ENCODE results near the gene SAFB.
A peak's percentile ranks its signal among the peaks of the same experiment; 100 is the strongest.

Gene SAFB

DNA sequence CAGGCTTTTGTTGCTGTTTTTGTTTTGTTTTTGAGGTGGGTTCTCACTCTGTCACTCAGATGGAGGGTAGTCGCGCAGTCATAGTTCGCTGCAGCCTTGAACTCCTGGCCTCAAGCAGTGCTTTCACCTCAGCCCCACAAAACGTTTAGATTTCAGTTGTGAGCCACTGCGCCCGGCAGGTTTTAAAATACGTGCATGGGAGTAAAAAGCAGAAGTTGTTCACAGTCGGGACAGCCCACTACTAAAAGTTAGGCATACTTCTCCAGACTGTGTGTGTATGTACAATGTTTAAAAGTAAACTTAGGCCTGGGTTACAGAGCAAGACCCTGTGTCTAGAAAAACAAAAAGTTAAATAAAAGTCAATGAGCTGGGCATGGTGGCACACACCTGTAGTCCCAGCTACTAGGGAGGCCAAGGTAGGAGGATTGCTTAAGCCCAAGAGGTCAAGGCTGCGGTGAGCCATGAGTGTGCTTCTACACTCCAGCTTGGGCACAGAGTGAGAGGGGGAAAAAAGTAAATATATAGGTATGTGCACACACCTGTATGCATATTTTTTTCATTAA is 6.1 kb downstream of the SAFB start:
- DNase-seq: peak; percentile 47 to 58

DNA sequence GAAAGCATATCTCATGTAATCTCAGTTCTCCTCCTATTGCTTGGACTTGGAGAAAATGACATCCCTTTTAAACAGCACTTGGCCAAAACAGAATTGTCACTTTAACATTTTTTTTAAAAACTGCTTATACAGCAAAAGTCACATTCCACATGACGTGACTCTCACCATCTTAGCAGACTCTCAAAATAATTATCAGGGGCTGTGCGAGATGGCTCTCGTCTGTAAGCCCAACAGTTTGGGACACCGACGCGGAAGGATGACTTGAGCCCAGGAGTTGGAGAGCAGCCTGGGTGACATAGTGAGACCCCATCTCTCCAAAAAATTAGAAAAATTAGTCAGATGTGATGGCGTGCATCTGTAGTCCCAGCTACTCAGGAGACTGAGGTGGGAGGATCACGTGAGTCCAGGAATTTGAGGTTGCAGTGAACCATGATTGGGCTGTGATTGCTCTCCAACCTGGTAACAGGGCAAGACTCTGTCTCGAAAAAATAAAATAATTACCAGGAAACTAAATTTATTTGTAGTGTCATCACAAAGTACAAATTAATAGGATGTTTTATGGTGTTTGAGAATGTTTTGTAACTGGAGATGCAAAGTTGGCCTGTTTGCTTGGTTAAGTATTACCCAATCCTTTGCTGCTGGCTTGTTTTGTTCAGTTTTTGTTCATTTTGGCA is 8.8 kb downstream of the SAFB start:
- DNase-seq: no peak

DNA sequence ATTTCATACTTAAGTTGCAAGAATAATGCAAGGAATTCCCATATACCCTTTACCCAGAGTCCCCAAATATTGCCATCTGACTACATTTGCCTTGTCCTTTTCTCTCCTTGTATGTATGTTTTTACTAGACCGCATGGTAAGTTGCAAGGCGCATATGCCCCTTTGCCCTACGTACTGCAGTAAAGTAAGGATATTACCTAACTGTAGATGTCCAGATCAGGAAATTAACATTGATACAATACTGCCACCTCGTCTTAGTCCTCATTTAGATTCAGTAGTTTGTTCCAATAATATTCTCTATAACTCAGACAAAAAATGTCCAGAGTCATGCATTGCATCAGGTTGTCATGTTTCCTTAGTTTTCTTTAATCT is 9.3 kb downstream of the SAFB start:
- DNase-seq: no peak

DNA sequence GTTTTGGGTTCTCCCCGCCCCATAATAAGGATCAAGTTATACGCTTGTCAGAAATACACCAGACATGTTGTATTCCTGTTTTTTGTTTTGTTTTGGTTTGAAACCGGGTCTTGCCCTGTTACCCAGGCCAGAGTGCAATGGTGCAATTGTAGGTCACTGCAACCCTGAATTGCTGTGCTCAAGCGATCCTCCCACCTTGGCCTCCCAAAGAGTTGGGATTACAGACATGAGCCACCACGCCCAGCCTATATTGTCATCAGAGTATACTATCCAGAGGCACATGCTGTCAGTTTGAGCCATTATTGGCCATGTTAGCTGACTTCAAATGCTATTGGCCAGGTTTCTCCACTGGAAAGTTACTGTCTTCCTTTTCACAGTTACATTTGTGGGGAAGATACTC is 9.8 kb downstream of the SAFB start:
- peak in 1 of 2 donors; percentile 31 for DNase-seq

DNA sequence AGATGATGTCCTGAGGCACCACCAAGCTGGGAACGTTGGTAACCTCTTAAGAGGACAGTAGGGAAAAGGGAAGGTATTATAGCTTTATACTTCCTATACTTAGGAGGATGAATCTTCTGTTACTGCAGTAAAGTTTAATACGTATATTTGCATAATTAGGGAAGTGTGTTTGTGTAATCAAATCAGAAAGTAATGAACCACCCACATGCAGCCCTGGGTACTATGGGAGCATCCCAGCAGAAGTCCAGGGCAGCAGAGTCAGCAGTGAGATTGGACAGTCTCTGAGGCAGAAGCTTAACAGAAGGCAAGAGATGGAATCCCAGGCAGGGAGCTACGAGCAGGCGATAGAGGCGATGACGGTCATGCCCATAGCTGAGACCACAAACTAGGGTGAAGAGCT is 12.5 kb downstream of the SAFB start:
- DNase-seq: peak; percentile 45 to 47

DNA sequence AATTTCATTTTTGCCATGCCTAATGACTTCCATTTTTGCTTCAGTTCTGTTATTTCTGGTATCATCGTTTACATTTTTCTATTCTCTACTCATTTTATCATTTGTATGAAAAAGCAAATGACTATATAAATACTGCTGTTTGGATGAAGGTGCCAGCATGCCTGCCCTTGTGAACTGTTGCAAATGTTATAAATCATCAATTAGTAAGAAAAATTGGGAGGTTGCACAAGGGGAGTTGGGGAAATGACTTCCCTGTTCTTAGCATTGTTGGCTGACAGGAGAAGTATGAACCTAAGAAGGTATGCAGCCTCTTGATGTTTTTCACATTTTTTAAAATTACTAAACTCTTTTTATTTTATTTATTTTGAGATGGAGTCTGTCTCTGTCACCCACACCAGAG is 15.1 kb downstream of the SAFB start:
- DNase-seq: no peak

DNA sequence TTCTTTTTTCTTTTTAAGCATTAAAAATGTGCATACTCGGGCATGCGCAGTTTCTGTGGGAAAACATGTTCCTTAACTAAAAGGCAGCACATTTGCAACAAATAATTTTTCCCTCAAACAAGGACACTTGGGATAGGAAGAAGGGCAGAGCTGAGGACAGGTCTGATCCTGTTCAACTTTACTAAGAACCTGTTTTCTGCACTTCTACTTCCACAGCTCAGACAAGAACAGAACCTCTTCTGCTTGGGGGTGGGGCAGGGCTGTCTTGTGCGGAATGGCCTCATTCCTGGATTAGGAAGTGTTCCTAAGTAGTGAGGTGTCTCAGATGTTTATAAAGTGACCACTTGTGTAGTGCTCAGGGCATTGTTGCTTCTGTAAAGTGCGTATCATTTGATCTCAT is 18.3 kb downstream of the SAFB start:
- DNase-seq: no peak

DNA sequence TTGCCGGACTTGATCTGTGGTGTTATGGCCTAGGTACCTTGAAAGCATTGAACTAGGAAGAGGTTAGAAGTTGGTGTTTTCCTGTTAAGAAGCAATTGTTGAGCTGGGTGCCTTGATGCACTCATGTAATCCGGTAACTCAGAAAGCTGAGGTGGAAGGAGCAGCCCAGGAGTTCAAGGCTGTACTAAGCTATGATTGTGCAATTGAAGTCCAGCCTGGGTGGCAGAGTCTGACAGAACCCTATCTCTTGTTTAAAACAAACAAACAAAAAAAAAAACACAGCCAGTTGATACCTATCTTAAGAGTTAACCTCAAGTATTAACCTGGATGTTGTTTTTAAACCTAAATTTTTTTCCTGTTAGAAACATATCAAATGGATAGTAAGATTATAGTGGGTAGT is 19.3 kb downstream of the SAFB start:
- no peak for DNase-seq

DNA sequence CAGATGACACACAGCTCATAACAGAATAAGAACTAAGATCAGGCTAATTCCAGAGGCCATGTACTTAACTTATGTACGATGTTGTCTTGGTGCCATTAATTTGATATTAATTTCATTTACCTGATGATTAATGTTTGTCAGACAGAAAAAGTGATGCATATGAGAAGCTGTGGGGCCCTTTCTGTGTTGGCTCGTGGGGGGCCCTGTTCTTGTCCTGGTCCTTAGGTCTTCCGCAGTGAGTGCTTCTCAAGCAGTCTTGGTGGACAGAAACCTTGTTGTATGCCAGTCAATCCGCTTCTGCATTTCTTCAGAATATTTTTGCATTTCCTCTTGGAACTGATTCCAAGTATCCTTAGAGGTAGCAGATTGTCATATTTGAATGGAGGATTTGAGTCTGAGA is 20.2 kb downstream of the SAFB start:
- no peak for DNase-seq

DNA sequence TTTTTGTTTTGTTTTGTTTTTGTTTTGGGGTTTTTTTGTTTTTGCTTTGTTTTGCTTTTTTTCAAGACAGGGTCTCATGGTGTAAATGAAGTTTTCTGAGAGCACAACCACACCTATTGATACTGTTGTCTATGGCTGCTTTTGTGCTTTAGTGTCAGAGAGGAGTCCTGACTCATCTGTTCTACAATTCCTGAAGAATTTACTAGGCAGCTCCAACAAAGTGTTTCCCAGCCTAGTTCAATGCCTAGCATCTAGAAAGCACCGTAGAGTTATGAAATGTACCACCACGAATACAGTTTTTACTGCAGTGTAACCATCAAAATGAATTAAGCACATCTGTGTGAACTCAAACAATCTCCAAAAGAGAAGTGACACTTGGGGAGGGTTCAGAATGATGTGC is 21.2 kb downstream of the SAFB start:
- no peak for DNase-seq

DNA sequence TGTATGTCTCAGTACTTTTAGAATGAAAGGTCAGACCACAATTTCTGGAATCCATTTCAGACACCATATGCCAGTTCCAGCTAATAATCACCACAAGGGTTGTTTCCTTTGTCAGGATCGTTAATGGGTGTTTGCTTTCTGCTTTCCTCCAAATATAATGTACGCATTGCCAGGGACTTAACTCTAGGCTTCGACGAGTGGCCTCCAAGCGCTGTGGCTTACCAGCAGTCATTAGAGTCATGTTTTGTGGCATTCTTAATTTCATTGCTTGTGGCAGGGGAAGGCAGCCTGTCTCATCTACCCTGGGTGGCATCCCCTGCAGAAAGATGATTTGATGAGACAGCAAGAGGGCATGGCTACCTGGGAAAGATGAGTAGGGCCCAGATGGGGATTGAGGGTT is 22.5 kb downstream of the SAFB start:
- DNase-seq: no peak

DNA sequence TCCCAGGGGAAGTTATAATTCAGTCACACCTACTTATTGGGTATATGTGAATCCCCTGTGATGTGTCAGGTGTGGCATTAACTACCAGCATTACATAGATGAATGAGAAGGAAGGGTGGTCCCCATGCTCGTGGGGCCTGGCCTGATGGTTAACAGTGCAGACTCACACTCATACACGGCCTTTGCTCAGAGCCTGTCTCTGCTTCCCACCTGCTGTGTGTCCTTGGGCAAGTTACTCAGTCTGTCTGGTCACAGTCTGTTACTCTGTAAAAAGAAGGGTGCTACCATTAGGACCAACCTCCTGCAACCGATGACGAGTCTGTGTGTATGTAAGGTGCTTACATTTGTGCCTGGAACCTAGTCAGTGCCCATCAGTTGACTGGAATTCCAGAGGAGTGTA is 23.8 kb downstream of the SAFB start:
- DNase-seq: no peak

DNA sequence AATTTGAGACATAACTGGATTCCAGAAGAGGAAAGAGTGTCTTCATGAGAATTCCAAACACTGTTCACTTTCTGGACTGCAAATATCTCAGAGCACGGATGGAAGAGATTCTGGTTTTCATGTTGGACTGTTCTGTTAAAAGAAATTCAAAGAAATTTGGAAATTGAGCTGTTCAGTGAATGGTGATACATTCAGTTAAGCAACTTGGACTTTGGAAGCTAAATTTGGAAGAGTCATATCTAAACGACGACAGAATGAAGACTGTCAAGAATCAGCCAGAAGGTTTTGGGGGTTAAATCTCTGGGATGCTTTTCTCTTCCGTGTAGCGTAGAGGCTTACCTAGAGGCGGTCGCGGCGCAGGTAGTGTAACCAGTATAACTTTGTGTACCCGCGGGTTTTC is 25.6 kb downstream of the SAFB start:
- DNase-seq: no peak

DNA sequence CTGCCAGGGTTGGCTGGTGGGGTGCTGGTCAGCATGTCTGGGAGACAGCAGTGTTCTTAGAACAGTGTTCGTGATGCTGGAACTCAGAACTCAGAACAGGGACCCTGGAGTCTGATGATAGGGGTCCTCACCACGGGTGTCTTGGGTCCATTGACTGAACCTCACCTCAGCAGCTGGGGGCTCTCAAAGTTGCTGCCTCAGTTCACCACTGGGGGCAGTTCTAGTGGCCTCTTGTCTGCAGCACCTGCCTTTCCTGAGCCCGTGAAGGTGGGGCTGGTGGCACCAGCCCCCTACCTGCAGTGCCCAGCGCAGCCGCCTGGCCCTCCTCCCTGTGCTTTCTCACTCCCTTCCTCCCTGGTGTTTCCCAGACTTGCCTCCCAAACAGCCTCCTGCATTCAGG is 28.5 kb downstream of the SAFB start:
- DNase-seq: no peak

DNA sequence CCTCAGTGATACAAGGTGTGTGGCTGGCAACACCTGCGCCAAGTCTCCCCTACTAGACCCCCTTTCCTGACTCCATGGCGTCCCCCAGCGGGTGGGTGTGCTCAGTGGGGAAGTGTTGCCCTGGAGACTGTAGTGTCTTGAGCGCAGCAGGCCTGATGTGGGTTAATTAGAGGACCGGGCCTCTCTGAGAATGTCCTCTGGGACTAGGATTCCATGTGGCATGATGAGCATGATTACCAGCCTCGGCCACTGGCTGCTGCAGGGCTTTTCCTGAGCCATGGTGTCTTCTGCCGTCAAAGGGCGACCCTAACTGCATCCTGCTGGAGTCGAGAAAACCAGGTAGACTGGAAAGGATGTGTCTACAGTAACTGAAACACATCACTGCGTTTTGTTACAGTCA is 29.4 kb downstream of the SAFB start:
- no peak for DNase-seq

DNA sequence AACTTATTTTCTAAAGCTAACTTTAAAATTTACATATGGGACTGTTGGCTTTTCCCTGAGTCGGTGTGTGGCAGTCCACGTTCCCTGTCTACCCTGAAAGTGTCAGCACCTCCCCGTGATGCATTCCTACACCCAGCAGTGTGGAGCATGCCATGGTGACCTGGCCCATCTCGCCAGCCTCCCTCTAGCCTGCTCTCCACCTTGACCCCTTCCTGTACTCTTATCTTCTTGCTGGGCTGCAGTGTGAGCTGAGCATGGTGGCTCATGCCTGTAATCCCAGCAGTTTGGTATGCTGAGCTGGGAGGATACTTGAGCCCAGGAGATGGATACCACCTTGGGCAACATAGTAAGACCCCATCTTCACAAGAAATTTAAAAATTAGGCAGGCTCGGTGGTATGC is 32.0 kb downstream of the SAFB start:
- DNase-seq: no peak

DNA sequence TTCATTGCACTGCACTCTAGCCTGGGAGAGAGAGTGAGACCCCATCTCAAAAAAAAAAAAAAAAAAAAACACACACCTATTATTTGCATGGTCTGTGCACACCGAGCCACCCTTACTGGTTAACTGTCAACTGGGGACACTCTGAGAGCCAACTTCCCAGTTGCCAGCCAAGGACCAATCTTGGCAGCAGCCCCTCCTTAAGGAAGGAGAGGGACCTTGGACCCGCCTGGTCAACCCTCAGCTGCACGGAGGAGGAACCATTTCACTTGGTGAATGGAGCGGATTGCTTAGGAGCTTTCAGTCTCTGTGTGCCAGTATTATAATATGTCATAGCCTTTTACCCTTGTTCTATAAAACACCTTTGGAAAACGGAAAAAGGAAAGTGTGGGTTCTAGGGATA is 32.5 kb downstream of the SAFB start:
- no peak for DNase-seq

DNA sequence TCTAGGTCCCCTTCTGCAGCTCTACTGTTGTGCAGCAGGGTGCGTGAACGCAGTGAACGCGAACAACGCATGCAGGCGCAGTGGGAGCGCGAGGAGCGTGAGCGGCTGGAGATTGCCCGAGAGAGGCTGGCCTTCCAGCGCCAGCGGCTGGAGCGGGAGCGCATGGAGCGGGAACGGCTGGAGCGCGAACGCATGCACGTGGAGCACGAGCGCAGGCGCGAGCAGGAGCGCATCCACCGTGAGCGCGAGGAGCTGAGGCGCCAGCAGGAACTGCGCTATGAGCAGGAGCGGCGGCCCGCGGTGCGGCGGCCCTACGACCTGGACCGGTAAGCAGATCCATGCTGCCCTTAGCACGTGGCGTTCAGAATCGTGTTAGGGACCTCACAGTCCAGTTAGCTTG is 38.6 kb downstream of the SAFB start:
- no peak for DNase-seq

DNA sequence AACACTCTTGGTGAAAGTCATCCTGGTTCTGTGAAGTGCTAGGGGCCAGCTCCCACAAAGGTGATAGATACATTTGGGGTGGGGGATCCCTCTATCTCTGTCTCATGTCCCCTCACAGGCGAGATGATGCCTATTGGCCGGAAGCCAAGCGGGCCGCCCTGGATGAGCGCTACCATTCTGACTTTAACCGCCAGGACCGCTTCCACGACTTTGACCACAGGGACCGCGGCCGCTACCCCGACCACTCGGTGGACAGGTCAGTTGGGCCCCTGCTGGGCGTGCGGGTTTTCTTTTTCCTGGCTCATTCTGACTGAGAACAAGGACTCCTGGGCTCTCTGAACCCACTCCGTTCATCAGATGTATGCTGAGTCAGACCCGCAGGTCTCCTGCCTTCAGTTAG is 41.0 kb downstream of the SAFB start:
- DNase-seq: no peak

DNA sequence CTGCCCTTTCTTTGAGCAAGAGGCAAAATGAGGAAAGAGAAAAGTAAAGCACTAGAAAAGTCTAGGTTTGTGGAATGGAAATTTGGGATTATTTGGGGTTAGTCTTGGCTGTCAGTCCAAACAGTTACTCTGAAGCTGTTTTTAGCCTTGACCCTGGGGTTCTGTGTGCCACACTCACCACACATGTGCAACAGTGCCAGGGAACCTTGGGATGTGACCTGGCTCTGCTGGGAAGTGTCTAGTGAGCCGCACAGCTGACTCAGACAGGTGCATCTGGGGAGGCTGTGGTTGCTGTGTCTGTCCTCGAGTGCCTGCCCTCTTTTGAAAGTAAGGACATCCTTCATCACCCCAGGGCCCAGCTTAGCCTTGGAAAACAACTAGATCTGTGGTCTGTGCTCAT is 41.6 kb downstream of the SAFB start:
- no peak for DNase-seq

DNA sequence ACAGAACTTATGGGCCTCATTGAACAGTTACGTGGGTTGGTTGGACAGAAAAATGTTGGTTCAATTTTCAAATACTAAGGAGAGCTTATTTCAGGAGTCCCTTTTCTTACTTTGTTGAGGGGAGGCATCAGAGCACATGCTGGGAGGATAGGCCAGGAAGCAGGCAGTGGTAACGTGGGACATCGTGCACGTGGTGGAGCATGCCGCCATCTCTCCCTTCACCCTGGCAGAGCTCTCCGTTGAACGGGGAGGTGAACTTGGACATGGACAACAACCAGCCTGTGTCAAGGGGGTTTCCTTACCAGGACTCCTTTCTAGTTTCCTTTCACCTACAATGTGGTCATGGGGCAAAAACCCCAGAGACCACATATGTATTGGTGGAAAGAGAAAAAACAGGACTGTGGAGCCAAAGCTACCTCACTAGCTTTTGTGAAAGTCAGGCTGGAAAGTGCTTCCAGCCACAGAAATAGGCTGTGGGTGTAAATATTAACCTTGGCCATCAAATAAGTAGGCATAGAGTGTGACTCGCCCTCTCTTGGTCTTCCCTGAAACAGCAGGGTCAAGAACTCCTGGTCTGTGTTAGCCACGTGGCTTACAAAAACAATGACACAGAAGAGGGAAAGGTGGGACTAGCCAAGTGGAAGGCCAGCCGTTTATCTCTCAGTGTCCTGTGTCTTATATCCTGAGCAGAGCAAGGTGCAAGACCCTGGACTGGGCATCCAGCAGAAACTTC is 43.1 kb downstream of the SAFB start:
- no peak for DNase-seq

DNA sequence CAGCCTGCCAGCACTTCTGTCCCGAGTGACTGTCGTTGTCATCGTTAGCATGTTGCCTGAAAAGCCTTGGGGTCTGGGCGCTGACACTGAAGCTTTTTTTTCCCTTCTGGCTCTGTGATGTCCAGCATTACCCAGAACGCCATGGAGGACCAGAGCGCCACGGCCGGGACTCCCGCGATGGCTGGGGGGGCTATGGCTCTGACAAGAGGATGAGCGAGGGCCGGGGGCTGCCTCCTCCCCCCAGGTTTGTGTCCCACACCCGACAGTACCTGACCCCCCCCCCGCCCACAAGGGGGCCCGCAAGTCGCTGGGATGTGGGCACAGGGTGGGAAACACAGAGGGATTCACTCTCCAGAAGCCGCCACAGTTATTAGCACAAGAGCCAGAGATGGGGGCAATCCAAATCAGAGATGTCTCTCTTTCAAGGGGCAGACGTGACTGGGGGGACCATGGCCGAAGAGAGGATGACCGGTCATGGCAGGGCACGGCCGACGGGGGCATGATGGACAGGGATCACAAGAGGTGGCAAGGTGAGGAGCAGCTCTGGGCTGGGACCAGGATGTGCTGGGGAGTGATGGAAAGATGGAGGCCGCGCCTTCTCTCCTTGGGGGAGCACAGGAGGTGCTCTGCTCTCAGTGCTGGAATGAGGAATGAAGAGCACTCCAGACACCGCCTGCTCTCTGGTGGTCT is 44.2 kb downstream of the SAFB start:
- DNase-seq: no peak

DNA sequence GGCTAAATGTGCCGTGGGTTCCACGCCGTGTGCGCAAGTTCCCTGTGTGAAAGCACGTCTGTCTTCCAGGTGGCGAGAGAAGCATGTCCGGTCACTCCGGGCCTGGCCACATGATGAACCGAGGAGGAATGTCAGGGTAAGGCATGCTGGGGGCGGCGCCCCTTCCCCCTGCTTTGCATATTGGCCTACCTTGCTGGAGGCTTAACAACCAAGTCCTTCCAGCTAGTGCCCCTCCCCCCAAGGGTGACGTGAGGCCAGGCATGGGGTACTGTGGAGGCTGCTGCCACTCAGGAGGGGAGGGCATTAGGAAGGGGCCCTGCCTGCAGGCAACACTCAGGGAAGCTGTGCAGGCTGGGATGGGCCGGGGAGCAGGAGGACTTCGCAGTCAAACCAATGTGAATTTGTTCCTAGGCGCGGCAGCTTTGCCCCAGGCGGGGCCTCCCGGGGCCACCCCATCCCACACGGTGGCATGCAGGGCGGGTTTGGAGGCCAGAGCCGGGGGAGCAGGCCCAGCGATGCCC is 44.9 kb downstream of the SAFB start:
- DNase-seq: no peak

DNA sequence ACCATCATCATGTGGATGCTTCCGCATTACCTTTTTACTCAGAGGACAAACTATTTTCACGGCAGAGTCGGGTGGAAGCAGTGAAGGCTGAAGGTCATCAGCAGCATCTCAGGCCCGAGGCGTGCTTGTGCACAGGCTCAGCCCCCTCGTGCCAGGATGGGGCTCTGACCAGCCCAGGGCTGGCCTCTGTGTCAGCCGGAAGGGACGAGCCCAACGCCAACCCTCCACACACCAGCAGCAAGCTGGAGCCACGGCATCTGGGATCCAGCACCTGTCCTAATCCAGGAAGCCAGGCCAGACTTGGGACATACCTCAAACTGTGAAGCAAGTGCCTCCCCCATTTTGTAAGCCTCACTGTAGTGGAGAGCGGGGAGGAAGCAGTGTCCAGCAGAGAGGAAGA is 46.3 kb downstream of the SAFB start:
- DNase-seq: no peak

Data from inflammatory macrophage treated with lipopolysaccharide for 1 hour (primary cell).